H1 (cell line): Measurements from ENCODE around the gene CBLC. TPM values are rescaled to one million over a fixed set of nuclear protein-coding genes. Genes with fewer than 3 reads are reported as not detected.
A peak's percentile ranks its signal among the peaks of the same experiment; 100 is the strongest.

Experiments
- EP300 ChIP-seq, 2 experiments: IDR thresholded peaks; 1 replicate in 1 of 2; 2 replicates in 1 of 2; pipeline ENCODE4 v1.6.1; 2011 to 2012; ENCODE audit warnings: low read depth in 2 of 2, low read length in 2 of 2, mild to moderate bottlenecking in 2 of 2, borderline replicate concordance in 1 of 2, inconsistent platforms in 1 of 2, moderate library complexity in 1 of 2
- RAD21 ChIP-seq, 2 experiments: IDR thresholded peaks in 1 of 2; conservative IDR thresholded peaks in 1 of 2; 2 replicates each; pipeline ENCODE4 v1.6.1; 2011; ENCODE audit warnings: low read depth in 2 of 2, low read length in 2 of 2, improper control_type of control experiment in 1 of 2, inconsistent platforms in 1 of 2, mild to moderate bottlenecking in 1 of 2, moderate library complexity in 1 of 2
- polyA plus RNA-seq, 7 experiments: library from polyadenylated mRNA; depleted of rRNA in 3 of 7; stranded (reverse) in 5 of 7; unstranded in 2 of 7; fragments of >200 nt in 5 of 7; fragments of 200-250 nt in 2 of 7; gene quantifications; 1 replicate in 5 of 7; 2 replicates in 1 of 7; 4 replicates in 1 of 7; pipeline versions ENCODE4 v1.2.1 to v1.2.3, GENCODE V29; 2011 to 2013; ENCODE audit warnings: missing spikeins in 2 of 7, mixed read lengths in 2 of 7
- total RNA-seq: library from RNA; stranded (reverse); fragmentation: NEBNext Ultra II Directional; extraction: Animal tissue kit (Norgen Biotek cat#: 25700); gene quantifications from 2 replicates; pipeline ENCODE4 v1.2.1, GENCODE V29; 2021
- TF ChIP-seq, protein P1 (sequence below): IDR thresholded peaks from 2 replicates; pipeline ENCODE4 v1.6.1; 2012; ENCODE audit warnings: inconsistent platforms

The CBLC gene
- total and polyA plus RNA-seq, 2 of the 8 experiments (the other 6 are each of a cell fraction or from before 2014, with no cell fraction given) = 17.4 to 35.7 TPM

GRCh38 chr19:44813070-44813840 lies 35.6 kb downstream of the CBLC start (continued):
- TF ChIP-seq, protein P1, sequence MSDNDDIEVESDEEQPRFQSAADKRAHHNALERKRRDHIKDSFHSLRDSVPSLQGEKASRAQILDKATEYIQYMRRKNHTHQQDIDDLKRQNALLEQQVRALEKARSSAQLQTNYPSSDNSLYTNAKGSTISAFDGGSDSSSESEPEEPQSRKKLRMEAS = no peak
- TF ChIP-seq EP300 (IDR thresholded peaks at IDR 0.05; ENCODE audit: borderline replicate concordance in 1 of 2, low read depth in 2 of 2, low read length in 2 of 2) (no peak), RAD21 (IDR thresholded peaks at IDR 0.05 in 1 of 2, conservative IDR thresholded peaks at IDR 0.05 in 1 of 2; ENCODE audit: low read depth in 2 of 2, low read length in 2 of 2) (peak; percentile 8 to 16; a peak in 1 of 4 replicates)
- TF ChIP-seq, all 59 proteins: peak for 2
